Anterior cingulate cortex (tissue), 58 donors: ENCODE results near the gene SEPTIN11.
A peak's percentile ranks its signal among the peaks of the same experiment; 100 is the strongest.
"Not testable (repeated sequence)": the region's sequence is repeated elsewhere in the genome, so short reads cannot be mapped to it uniquely, and the experiment has no call there.

Source experiments
- DNase-seq, 58 donors: peaks; one replicate each; lab custom pipeline; 2025; lab: John Stamatoyannopoulos, UW

The SEPTIN11 gene

GRCh38 chr4:76950956-76951671 lies 1.6 kb downstream of the SEPTIN11 start:
- peak in 13 of 58 donors; percentile 14 to 62 (median 36) for DNase-seq

- no peak for DNase-seq
Measured at GRCh38 chr4:76951672-76952010, 2.1 kb downstream of the SEPTIN11 start.

GRCh38 chr4:76952071-76952470 lies 2.5 kb downstream of the SEPTIN11 start:
- no peak for DNase-seq

- DNase-seq = no peak
Measured at GRCh38 chr4:76952656-76953582, 3.4 kb downstream of the SEPTIN11 start.

- no peak for DNase-seq
Measured at GRCh38 chr4:76953956-76954355, 4.4 kb downstream of the SEPTIN11 start.

GRCh38 chr4:76954489-76954888 lies 4.9 kb downstream of the SEPTIN11 start:
- DNase-seq = no peak

GRCh38 chr4:76955182-76955581 lies 5.6 kb downstream of the SEPTIN11 start:
- peak in 5 of 58 donors; percentile 10 to 59 (median 17) for DNase-seq

- DNase-seq = no peak
Measured at GRCh38 chr4:76957004-76957738, 7.6 kb downstream of the SEPTIN11 start.

- DNase-seq = no peak
Measured at GRCh38 chr4:76958891-76959290, 9.3 kb downstream of the SEPTIN11 start.

- DNase-seq = no peak
Measured at GRCh38 chr4:76960014-76960413, 10.5 kb downstream of the SEPTIN11 start.

- no peak for DNase-seq
Measured at GRCh38 chr4:76962406-76963130, 13.0 kb downstream of the SEPTIN11 start.

- DNase-seq = no peak
Measured at GRCh38 chr4:76963131-76963750, 13.7 kb downstream of the SEPTIN11 start.

GRCh38 chr4:76963927-76964326 lies 14.4 kb downstream of the SEPTIN11 start:
- DNase-seq = not testable (repeated sequence)

- DNase-seq = no peak
Measured at GRCh38 chr4:76964769-76965168, 15.2 kb downstream of the SEPTIN11 start.

- no peak for DNase-seq
Measured at GRCh38 chr4:76965866-76966579, 16.5 kb downstream of the SEPTIN11 start.

- DNase-seq = no peak
Measured at GRCh38 chr4:76968937-76969336, 19.4 kb downstream of the SEPTIN11 start.

GRCh38 chr4:76969495-76969894 lies 19.9 kb downstream of the SEPTIN11 start:
- no peak for DNase-seq

- no peak for DNase-seq
Measured at GRCh38 chr4:76969941-76970529, 20.5 kb downstream of the SEPTIN11 start.

- DNase-seq = no peak
Measured at GRCh38 chr4:76972306-76972705, 22.8 kb downstream of the SEPTIN11 start.
